Mesothelial cell of epicardium (in vitro differentiated cells): ENCODE measurements around the gene P2RY6. TPM values are rescaled to one million over a fixed set of nuclear protein-coding genes. Genes with fewer than 3 reads are reported as not detected.
"Not testable (repeated sequence)": the region's sequence is repeated elsewhere in the genome, so short reads cannot be mapped to it uniquely, and the experiment has no call there.

ENCODE experiments used
- DNase-seq, 2 experiments: peaks; one replicate each; pipeline ENCODE4 v3.0.0; 2021; ENCODE audit warnings: low spot score in 2 of 2; ENCODE audit not compliant: unreplicated experiment in 2 of 2
- H3K27ac Mint-ChIP-seq: 2 replicates; pipeline ENCODE4 v1.8.0; 2021; ENCODE audit warnings: mixed read lengths
- H3K27me3 Mint-ChIP-seq: 2 replicates; pipeline ENCODE4 v1.8.0; 2021; ENCODE audit warnings: low read depth, mixed read lengths
- H3K36me3 Mint-ChIP-seq: 2 replicates; pipeline ENCODE4 v1.8.0; 2021; ENCODE audit warnings: mixed read lengths
- H3K4me1 Mint-ChIP-seq: 2 replicates; pipeline ENCODE4 v1.8.0; 2021; ENCODE audit warnings: mixed read lengths
- H3K4me3 Mint-ChIP-seq: 2 replicates; pipeline ENCODE4 v1.8.0; 2021; ENCODE audit warnings: mild to moderate bottlenecking, moderate library complexity, mixed read lengths
- H3K9me3 Mint-ChIP-seq: 2 replicates; pipeline ENCODE4 v1.8.0; 2021; ENCODE audit warnings: mixed read lengths
- CTCF ChIP-seq: fragments of 200-600 bp; sonication (generic); IDR thresholded peaks from one replicate; pipeline ENCODE4 v1.5.0; 2021; ENCODE audit warnings: antibody characterized with exemption; ENCODE audit not compliant: unreplicated experiment
- total RNA-seq: library from RNA; stranded (reverse); gene quantifications from 3 replicates; pipeline ENCODE4 v1.2.1, GENCODE V29; 2021

P2RY6 gene
- total RNA-seq, 1 donor from 2014 or later: 0.45 TPM

- H3K27me3 Mint-ChIP-seq: peaks cover 50% of the 10 kb centered on the region
- no peaks in the 10 kb centered on the region for H3K36me3 Mint-ChIP-seq
- H3K4me1 Mint-ChIP-seq: peaks cover 34% of the 10 kb centered on the region
- H3K27ac Mint-ChIP-seq: peak overlapping the region; percentile 50
- H3K4me3 Mint-ChIP-seq: no peak overlapping the region
- TF ChIP-seq CTCF: no peak
- DNase-seq: no peak
- H3K9me3 Mint-ChIP-seq: no peaks in the 10 kb centered on the region
Observed at GRCh38 chr11:73269459-73270015, 2.6 kb upstream of the P2RY6 start.

GRCh38 chr11:73270016-73270854, 1.9 kb upstream of the P2RY6 start:
- Mint-ChIP-seq H3K27ac (peak overlapping the region; percentile 50), H3K9me3 (no peaks in the 10 kb centered on the region), H3K4me3 (no peak overlapping the region), H3K36me3 (no peaks in the 10 kb centered on the region), H3K4me1 (peaks cover 39% of the 10 kb centered on the region), H3K27me3 (peaks cover 43% of the 10 kb centered on the region)
- no peak for TF ChIP-seq CTCF
- no peak for DNase-seq

GRCh38 chr11:73270855-73271477, 1.2 kb upstream of the P2RY6 start:
- Mint-ChIP-seq H3K4me1 (peaks cover 42% of the 10 kb centered on the region), H3K27me3 (peaks cover 38% of the 10 kb centered on the region)

GRCh38 chr11:73271478-73271865, 666 bp upstream of the P2RY6 start:
- not testable (repeated sequence) for DNase-seq
- Mint-ChIP-seq H3K27me3 (peaks cover 33% of the 10 kb centered on the region), H3K27ac (peak overlapping the region; percentile 60)

More at GRCh38 chr11:73270855-73271477, 1.2 kb upstream of the P2RY6 start:
- no peak for TF ChIP-seq CTCF
- H3K36me3 Mint-ChIP-seq: no peaks in the 10 kb centered on the region
- H3K4me3 Mint-ChIP-seq: no peak overlapping the region
- H3K27ac Mint-ChIP-seq: peak overlapping the region; percentile 60
- H3K9me3 Mint-ChIP-seq: no peaks in the 10 kb centered on the region
- no peak for DNase-seq

GRCh38 chr11:73272680-73273038, 521 bp downstream of the P2RY6 start:
- DNase-seq: no peak
- Mint-ChIP-seq H3K27ac (no peak overlapping the region), H3K36me3 (no peaks in the 10 kb centered on the region), H3K4me1 (peaks cover 42% of the 10 kb centered on the region), H3K9me3 (no peaks in the 10 kb centered on the region), H3K27me3 (peaks cover 26% of the 10 kb centered on the region), H3K4me3 (no peak overlapping the region)
- TF ChIP-seq CTCF: no peak

More at GRCh38 chr11:73271478-73271865, 666 bp upstream of the P2RY6 start:
- not testable (repeated sequence) for H3K36me3 Mint-ChIP-seq, H3K4me3 Mint-ChIP-seq, H3K9me3 Mint-ChIP-seq
- H3K4me1 Mint-ChIP-seq: peaks cover 42% of the 10 kb centered on the region
